GM18858 (cell line): ENCODE measurements around the gene BTN2A1.
A peak's percentile ranks its signal among the peaks of the same experiment; 100 is the strongest.
"Not testable (repeated sequence)": the region's sequence is repeated elsewhere in the genome, so short reads cannot be mapped to it uniquely, and the experiment has no call there.

ENCODE experiments used
- ATAC-seq: cut with Tn5 transposase; IDR thresholded peaks from one replicate; pipeline ENCODE4 v1.9.1; 2021; ENCODE audit not compliant: unreplicated experiment

BTN2A1 gene

GRCh38 chr6:26432627-26433201, 25.0 kb upstream of the BTN2A1 start:
- no peak for ATAC-seq

- ATAC-seq, result not testable (repeated sequence)
These were observed 24.1 kb upstream of the BTN2A1 start for GRCh38 chr6:26433680-26434079.

DNA sequence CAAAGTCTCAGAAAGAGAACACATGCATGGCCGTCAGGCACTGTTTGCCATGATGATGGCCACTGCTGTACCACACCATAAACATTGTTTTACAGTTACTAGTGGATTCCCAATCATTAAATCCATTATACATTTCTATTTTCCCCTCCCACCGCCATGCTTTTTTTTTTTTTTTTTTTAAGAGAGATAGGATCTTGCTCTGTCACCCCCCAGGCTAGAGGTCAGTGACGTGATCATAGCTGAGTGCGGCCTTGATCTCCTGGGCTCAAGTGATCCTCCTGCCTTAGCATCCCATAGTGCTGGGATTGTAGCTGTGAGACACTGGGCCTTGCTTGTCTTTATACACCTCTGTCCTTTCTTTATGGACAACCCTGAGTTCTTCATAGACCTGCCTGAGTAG, 21.7 kb upstream of the BTN2A1 start:
- ATAC-seq, result no peak

GRCh38 chr6:26437550-26437949, 20.2 kb upstream of the BTN2A1 start:
- no peak for ATAC-seq

- ATAC-seq, result no peak
These were observed 19.8 kb upstream of the BTN2A1 start for GRCh38 chr6:26438000-26438399.

- ATAC-seq, result no peak
These were observed 18.3 kb upstream of the BTN2A1 start for GRCh38 chr6:26439151-26440125.

DNA sequence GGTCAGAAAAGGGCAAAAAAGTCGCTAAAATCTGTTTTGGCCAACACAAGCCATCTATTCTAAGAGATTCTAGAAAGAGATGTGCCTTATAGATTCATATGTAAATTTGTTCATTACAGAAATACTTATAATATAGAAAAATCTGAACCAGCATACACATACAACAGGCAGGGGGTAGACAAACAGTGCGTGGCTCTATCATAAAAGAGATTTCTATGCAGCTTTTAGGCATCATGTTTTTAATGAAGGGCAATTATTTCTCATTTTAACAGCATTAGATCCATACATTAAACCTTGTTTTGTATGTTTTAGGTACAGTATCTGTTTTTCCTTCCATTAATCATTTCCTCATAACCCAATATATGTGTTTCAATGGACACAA, 16.8 kb upstream of the BTN2A1 start:
- ATAC-seq, result no peak

- ATAC-seq, result no peak
These were observed 15.8 kb upstream of the BTN2A1 start for GRCh38 chr6:26441977-26442376.

- peak; percentile 63 for ATAC-seq
These were observed 11.7 kb upstream of the BTN2A1 start for GRCh38 chr6:26445934-26446667.

DNA sequence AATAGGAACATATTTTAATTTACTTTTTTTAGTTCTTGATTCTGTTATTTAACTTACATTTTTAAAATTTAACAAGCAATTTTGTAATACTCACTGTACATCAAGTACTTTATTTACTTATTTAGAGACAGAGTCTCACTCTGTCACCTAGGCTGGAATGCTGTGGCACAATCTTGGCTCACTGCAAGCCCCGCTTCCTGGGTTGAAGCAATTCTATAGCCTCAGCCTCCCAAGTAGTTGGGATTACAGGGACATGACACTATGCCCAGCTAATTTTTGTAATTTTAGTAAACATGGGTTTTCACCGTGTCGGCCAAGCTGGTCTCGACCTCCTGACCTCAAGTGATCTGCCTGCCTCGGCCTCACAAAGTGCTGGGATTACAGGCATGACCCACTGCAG, 10.5 kb upstream of the BTN2A1 start:
- no peak for ATAC-seq

DNA sequence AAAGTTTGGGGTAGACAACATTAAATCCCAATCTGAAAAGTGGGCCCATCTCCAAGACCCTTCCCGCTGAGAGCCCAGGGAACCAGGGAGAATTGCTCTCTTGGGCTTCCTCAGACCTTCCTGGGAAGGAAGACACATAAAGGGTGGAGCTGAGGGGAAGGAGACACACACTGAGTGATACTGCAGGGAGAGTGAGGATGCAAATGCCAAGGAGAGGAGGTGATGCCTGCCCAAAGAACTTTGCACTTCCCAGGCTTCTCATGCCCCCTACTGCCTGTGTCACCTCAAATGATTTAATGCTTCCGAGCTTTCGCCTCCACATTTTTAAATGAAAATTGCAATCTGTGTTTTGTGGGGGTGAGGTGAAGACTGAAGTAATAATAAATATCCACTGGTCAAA, 7.5 kb upstream of the BTN2A1 start:
- ATAC-seq, result no peak

DNA sequence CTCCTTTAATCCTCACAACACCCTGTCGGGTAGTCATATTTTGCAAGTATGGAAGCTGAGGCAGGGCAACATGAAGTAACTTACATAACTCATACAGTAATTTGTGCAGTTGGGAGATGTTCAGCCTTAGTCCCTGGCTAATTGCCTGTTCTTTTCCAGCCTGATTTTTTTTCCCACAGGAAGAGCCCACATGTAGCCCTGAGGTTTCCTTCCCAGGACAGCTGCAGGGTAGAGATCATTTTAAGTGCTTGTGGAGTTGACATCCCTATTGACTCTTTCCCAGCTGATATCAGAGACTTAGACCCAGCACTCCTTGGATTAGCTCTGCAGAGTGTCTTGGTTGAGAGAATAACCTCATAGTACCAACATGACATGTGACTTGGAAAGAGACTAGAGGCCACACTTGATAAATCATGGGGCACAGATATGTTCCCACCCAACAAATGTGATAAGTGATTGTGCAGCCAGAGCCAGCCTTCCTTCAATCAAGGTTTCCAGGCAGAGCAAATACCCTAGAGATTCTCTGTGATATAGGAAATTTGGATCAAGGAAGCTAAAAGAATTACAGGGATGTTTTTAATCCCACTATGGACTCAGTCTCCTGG, 5.0 kb upstream of the BTN2A1 start:
- ATAC-seq, result no peak

- ATAC-seq, result no peak
These were observed 3.1 kb upstream of the BTN2A1 start for GRCh38 chr6:26454631-26455030.

- ATAC-seq, result no peak
These were observed 2.3 kb upstream of the BTN2A1 start for GRCh38 chr6:26455357-26455970.

- ATAC-seq, result peak; percentile 5
These were observed 420 bp upstream of the BTN2A1 start for GRCh38 chr6:26457264-26457805.

DNA sequence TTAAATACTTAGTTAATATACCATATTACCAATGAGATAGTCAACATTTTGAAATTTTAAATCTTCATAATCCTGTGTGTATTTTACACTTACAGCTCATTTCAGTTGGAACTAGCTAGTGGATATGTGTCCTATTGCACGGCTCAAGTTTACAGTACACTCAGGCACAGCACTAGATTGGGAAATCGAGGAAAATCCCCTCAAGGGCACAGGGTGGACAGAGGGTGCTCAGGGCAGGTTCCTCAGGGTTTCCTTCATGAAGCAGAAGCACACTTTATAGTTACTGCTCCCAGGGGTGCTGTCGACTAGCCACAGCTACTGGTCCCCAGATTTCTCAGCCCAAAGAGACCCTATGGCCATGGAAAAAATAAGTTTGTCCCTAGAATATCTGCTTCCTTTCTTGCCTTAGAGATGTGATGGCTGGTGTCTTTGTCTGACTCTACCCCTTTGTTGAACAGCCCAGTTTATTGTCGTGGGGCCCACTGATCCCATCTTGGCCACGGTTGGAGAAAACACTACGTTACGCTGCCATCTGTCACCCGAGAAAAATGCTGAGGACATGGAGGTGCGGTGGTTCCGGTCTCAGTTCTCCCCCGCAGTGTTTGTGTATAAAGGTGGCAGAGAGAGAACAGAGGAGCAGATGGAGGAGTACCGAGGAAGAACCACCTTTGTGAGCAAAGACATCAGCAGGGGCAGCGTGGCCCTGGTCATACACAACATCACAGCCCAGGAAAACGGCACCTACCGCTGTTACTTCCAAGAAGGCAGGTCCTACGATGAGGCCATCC, 1.5 kb downstream of the BTN2A1 start:
- ATAC-seq, result no peak

GRCh38 chr6:26461353-26461752, 3.6 kb downstream of the BTN2A1 start:
- not testable (repeated sequence) for ATAC-seq

GRCh38 chr6:26464014-26464413, 6.3 kb downstream of the BTN2A1 start:
- no peak for ATAC-seq

GRCh38 chr6:26464416-26465131, 6.8 kb downstream of the BTN2A1 start:
- no peak for ATAC-seq
